Sciatic nerve (tissue), 2 donors: ENCODE measurements around the gene XPO6. TPM values are rescaled to one million over a fixed set of nuclear protein-coding genes. Genes with fewer than 3 reads are reported as not detected.
"Not testable (repeated sequence)": the region's sequence is repeated elsewhere in the genome, so short reads cannot be mapped to it uniquely, and the experiment has no call there.

Experiments
- ATAC-seq: fragments of 200-7000 bp; cut with Tn5 transposase; one replicate; pipeline ENCODE4 v1.9.1; 2020; ENCODE audit warnings: mild to moderate bottlenecking, moderate library complexity
- DNase-seq: peaks from one replicate; pipeline ENCODE4 v3.0.0-alpha.2; 2020; ENCODE audit warnings: low spot score
- intact Hi-C: fragments of 100-400 bp; cut with DNase I; formaldehyde crosslinking; loops from one replicate; pipeline ENCODE4 v1.14.2; 2022
- total RNA-seq: library from RNA; stranded (reverse); fragmentation: NEBNext Ultra II Directional; extraction: Animal tissue kit (Norgen Biotek cat#: 25700); gene quantifications from one replicate; pipeline ENCODE4 v1.2.1, GENCODE V29; 2021
- donor health status: DM: no; HTN: no; CAD: no.
- donor health status: DM: no; HTN: no; CAD: no.

Gene XPO6
- total RNA-seq, 1 donor from 2014 or later, result 120 TPM

DNA sequence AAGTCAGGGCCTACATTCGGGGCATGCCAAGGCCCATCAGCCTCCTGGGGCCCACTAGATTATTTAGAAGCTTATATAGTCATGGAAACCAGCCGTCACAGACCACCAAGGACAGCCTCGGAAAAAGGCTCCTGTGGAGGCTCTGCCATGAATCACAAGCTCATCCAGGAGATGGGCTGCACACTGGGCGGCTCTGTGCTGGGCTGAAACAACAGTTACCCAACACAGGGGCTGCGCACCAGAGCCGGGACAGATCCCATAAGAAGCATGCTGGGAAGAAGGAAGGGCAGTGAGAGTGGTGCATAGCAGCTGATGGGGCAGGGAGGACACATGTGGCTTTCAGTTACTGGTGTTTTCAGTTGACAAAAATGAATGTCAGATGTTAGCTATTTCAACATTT lies 80.6 kb downstream of the XPO6 start:
- ATAC-seq (peak; percentile 18), DNase-seq (no peak)

DNA sequence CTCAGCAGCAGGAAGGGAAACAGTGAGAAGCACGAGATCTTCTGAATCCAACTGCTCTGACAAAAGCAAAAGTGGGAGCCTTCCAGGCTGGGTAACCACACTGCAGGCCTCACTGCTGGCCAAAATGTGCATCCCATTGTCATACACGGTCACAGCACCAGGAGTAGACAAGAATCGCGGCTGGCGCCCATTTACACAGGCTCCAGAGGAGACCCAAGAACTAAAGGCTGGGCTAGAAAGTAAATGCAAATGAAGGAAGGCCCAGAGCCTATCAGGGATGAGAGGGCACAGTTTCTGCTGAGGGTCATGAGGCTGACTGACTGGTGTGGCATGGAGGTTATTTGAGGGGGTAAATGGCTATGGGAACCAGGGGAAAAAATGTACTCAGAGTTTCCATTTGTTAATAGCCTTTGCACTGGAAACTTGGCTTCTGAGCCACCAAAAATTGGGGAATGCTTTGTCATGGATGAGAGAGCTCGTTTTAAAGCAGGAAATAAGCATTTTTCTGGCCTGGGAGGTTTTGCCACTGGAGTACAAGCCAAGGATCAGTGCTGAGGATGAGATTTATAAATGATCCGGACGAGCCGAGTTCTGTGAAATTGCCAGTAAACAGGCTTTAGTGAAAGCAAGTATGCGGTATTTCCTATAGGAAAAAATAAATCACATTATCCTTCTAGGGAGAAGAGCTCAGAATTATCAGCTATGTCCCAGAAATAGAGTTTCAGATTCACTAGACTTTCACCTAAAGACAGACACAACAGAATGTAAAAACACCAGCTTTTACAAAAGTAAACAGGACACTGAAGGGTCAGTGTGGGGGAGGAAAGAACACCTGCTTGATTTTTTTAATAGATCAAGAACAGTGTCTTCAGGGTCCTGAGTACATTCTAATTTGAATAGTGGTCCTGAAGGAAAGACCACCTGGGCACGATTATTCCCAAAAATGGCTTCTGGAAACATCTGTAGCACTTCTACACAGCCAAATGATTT lies 81.4 kb downstream of the XPO6 start:
- ATAC-seq, result peak; percentile 76
- no peak for DNase-seq
- intact Hi-C loops, result no loop called here

More for the DNA sequence above, 80.6 kb downstream of the XPO6 start:
- intact Hi-C loops, result no loop called here

DNA sequence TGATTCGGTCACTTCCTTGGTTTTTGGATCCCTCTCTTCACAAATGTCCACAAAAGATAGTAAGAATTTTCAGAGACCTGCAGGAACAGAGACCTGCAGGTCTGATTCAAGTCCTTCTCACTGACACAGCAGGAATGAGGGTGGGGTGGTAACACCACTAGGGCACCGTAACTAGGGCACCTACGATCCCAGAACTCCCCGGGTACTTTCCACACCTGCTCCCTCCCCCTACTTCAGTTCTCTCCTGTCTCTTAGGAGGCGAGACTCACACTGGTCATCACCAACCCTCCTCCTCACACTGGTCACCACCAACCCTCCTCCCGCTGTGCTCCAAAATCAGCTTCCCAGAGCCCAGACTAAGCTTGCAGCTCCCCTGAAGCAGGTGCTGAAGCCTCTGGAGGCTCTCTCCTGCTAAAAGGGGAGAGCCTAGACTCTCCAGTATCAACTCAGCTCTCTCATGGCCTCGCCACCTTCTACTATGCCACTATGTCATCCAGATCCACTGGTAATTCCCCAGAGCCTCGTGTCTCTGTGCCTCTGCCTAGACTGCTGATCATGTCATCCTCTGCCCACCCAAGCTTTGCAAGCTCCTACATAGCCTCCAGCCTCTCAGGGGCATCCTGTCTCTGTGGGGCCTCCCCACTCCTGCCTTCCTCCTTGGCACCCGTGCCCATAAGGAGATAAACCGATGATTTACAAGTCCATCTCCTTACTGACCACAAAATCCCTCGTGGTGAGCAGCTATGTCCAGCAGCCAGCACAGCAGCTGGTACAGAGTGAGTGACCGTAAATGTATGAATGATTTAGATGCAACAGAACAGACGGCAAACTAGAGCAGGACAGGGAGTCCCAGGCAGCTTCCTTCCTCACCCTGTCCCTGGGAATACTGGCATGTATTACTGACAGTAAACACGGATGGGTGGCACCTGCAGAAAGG lies 84.8 kb downstream of the XPO6 start:
- no peak for DNase-seq
- ATAC-seq, result no peak
- intact Hi-C loops, result no loop called here

DNA sequence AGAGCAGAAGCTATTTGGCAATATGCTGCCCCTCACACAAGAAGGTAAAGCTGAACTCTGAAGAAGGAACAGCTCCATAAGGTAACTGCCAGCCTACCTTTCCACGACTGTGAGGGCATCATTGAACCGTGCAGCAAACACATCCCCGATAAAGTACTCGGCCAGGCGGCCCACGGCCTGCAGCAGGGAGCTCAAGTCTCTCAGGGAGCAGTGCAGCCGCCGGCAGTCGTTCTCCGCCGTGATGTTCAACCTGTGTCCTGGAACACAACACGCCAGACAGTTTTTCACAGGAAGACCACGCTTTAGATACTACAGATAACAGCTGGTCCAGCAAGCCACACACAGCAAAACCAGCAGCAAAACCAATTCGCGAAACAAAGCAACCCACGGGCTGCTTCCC lies 86.2 kb downstream of the XPO6 start:
- intact Hi-C loops, result no loop called here
- ATAC-seq (no peak), DNase-seq (no peak)

DNA sequence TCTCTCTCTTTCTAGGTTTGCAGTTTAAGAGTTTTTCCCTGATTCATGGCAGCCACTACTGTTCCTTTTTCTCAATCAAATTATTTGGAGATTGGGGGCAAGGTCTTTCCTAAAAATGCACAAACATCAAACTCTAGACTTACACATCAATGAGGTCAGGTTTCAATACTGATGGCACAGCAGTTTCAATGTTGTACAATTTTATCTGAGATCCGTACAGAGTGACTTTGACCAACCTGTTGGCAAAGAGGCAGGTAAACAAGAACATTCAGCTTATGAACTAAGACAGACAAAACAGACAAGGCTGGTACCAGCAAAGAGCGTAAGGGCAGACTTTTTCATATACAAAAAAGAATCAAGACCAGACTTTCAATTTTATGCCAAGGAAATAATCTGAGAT lies 90.2 kb downstream of the XPO6 start:
- no peak for ATAC-seq
- intact Hi-C loops, result no loop called here
- DNase-seq, result no peak

DNA sequence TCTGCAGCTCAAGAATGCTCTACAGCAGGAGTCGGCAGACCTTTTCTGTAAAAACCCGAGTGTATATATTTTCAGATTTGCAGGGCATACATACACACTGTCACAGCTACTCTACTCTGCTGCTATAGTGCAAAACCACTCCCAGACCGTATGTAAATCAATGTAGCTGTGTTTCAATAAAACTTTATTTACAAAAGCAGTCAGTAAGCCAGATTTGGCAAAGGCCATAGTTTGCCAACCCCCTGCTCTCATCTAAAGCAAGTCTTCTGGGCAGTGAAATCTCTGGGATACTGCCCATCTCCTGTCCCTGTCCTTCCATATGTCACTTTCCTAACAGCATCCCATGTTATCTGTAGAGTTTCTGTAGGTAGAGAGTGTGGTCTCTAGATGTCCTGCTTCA lies 91.0 kb downstream of the XPO6 start:
- intact Hi-C loops, result no loop called here
- DNase-seq (no peak), ATAC-seq (no peak)

DNA sequence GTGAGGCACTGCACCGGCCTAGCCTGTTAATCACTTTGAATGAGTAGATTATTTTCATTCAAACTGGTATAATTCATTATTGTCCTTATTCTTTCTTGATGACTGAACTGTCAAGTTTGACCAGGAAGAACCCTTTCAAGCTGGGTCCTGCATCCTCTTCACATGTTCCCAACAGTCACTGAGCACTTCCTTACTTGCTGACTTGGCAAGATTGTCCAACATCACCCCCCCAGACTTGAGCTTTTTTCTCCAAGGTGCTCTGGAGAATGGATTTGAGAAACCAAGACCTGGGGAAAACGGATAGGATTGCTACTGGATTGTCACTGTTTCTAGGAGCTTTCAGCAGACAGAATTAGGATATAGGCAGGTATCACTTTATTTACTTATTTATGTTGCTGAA lies 93.1 kb downstream of the XPO6 start:
- intact Hi-C loops, result no loop called here
- DNase-seq (no peak), ATAC-seq (no peak)

DNA sequence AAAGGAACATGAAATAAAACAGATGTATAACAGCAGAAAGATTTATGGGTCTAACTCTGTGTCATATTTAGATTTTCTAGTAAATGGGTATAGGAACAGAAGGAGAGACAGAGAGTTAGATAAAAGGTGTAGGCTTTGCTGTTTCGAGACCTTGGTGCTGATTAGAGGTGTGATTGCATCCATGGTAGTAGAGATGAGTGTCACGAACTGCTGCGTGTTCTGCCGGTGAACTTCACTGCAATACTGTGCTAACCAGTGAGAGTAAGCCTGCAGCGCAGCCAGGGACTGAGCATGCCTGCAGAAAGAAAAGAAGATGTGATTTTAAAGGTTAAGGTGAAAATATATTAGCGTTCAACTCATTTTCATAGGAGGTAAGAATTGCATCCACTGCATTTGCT lies 94.6 kb downstream of the XPO6 start:
- DNase-seq (no peak), ATAC-seq (no peak)
- intact Hi-C loops, result no loop called here

DNA sequence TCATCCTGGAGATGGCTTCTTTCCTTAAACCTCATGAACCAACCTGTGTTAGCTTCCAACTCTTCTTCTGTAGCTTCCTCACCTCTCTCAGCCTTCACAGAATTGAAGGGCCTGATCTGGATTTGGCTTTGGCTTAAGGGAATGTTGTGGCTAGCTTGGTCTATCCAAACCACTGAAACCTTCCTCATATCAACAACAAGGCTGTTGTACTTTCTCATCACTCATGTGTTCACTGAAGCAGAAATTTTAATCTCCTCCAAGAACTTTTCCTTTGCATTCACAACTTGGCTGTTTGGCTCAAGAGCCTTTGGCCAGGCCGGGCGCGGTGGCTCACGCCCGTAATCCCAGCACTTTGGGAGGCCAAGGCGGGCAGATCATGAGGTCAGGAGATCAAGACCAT lies 95.9 kb downstream of the XPO6 start:
- intact Hi-C loops, DNase-seq: not testable (repeated sequence)

DNA sequence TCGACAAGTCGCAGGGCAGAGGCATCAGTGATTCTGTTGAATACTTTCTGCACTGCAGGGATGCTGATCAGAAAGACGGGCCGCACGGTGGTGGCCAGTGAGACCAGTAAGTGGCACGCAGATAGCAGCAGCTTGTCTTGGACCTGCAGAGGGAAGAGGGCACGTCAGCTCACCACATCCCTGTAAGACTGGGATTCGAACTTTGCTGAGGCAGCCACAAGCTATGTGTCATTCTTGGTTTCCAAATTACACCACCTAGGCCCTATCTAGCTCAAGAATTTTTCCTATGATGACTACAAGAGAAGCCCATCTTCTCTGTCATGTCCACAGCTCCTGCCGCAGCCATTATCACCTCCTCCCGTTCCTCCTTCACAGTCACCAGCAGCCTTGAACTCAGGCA lies 98.9 kb downstream of the XPO6 start:
- ATAC-seq (no peak), DNase-seq (no peak)
- intact Hi-C loops, result no loop called here

More for the DNA sequence above, 95.9 kb downstream of the XPO6 start:
- not testable (repeated sequence) for ATAC-seq

DNA sequence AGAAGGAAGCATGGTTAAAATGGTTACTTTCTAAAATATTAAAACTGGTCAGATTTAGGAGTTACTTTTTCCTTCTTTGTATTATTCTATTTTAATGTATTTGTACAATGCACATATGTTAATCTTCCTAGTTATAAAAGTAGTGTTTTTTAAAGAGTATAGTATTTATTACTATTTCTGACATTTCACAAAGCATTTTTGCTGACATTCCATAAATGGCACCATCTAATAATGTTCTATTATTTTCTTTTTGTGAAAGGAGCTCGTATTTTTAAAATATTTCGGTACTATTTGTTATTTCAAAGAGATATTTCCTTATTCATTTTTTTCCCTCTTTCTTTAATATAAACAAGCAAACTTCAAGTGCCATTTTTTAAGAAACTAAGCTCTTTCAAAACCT lies 100.8 kb downstream of the XPO6 start:
- ATAC-seq, result no peak
- intact Hi-C loops, result no loop called here
- no peak for DNase-seq

DNA sequence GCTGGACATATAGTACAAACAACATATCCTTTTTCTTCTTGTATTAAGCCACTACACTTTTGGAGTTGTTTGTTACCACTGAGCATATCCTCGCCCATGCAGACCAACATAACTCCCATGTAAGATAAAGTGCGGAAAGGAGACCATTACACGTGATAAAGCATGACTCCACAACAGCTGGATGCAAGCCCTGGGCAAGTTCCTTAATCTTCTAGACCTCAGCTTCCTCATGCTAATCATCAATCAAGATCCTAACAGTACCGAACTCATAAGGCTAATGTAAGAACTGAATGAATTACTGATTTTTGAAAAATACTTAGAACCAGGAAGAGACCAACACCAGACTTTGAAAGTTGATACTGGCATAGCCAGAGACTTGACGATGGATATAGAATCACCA lies 101.3 kb downstream of the XPO6 start:
- intact Hi-C loops, result no loop called here
- DNase-seq (no peak), ATAC-seq (peak; percentile 65)

DNA sequence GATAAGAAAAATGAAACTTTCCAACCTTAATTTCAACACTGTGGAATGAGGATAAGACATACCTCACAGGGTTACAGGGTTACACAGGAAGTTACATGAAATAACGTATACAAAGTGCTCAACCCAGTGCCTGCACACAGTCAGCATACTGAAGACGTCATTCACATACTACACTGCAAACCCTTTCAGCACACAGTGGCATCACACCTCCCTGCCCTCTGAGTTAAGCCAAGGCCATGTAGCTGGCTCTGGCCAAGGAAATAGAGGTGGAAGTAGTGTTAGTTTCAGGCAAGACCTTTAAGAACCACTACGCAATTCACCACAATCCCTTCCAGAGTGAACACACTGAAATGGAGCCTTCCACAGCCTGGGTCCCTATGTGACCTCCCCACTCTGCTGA lies 101.7 kb downstream of the XPO6 start:
- ATAC-seq (no peak), DNase-seq (no peak)
- intact Hi-C loops, result no loop called here

DNA sequence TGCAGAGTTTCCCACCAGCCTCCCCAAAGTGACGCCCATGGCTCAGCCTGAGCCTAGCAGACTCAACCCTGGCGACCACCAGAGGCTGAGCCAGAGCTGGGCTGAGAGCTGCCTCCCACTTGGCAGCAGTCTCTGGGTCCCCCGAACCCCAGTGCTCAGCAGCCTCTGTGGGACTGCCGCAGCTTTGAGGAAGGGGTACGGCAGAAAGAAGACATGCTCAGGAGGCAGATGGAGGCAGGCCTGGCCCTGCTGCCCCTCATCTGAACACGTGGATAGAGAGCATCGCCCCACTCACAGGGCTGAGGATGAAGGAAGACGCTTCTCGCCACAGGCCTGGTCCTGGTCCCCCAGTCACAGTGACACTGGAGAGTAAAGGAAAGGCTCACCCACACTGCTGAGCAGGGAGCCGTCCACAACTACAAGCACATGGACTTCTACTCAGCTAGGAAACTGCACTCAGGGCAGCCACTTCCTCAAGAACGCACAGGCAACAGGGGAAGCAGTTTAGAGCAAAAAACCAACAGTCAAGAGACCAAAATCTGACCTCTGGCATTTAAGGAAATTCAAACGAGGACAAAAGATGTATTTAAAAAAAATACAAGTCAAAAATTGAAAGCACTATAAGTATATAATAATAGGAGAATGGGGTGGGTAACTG lies 103.0 kb downstream of the XPO6 start:
- intact Hi-C loops, result no loop called here
- ATAC-seq (peak; percentile 36), DNase-seq (no peak)

DNA sequence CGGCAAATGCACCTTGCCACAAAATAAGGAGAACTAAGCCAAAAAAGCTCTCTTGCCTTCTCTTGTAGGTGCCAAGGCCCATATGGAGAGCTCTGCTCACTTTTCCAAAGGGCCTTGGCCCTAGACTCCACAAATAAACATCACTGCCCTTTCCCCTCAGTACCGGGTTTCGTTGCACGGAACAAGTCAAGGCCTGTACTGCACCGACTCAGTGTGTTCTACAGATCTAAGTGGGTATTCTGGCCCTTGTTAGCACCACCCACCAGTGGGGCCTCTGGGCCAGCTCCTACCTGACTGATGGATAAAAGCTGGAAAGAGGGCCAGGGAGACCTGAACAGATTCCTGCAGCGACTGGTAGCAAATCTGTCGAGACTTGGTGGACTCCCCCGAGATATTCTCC lies 104.5 kb downstream of the XPO6 start:
- DNase-seq (no peak), ATAC-seq (no peak)
- intact Hi-C loops, result no loop called here

DNA sequence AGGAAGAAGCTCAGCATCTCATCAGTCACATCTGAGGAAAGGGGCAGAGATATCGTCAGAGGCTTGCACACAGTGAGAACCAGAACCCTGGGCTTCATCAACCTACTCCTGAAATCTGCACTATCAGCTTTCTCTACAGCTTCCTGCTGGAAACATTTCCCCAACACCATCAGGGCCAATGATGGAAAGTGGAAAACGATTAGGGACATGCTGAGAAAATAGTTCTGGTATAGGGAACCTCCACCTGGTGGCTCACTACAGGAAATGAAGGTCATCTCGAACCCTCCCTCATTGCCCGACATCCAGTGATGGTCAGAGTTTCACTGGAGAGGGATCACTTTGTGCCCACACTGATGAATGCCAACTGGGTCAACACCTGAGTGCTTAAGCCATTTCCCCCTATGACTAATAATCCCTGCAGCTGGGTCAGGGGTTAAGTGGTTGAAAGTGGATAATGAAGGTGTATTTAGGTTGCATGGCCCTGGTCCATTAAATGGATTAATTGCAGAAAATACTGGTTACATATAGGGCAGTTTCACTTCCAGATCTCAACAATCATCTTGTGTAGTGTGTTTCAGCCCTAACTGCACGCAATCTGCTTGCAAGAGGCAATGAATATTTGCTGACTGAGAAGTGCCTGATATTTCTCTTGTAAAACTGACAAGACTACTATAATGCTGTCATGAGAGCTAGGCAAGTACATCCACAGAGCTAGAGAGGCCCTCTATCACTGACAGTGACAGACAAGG lies 105.1 kb downstream of the XPO6 start:
- ATAC-seq (no peak), DNase-seq (peak; percentile 2)
- intact Hi-C loops, result no loop called here

DNA sequence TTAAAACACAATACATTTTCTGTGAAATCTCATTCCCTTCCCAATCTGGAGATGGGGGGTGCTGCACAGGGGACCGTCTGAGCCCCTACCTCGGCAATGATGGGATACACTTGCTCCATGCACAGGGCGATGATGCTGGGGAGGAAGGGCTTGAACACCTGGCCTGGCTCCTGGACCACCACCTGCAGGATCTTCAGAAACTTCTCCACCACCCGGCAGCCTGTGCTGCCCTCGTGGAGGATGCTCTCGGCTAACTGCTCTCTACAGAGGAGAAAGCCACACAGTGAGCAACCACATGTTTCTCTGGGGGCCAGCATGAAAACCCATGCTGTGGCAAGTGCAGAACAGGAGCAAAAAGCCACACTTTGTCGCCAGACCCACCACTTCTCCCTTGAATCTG lies 105.8 kb downstream of the XPO6 start:
- ATAC-seq, result no peak
- intact Hi-C loops, result no loop called here
- DNase-seq, result peak; percentile 14

DNA sequence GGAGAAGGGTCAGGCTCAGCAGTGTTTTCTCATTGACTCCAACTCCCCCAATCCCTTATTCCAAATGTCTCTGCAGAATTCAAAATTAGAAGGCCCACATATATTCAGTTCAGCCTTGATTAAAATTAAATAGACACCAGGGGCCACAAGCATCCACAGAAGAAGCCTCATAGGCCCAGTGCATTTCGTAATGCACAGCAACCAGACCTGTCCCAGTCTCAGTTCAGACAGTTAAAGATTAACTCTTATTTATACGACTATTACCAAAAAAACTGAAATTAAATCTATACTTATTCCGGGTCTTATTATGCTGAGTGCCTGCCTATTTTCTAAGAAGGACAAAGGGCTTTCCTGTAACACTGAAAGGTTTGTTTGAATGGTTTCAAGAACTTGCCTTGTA lies 106.5 kb downstream of the XPO6 start:
- intact Hi-C loops, result no loop called here
- no peak for ATAC-seq
- DNase-seq, result peak; percentile 1

DNA sequence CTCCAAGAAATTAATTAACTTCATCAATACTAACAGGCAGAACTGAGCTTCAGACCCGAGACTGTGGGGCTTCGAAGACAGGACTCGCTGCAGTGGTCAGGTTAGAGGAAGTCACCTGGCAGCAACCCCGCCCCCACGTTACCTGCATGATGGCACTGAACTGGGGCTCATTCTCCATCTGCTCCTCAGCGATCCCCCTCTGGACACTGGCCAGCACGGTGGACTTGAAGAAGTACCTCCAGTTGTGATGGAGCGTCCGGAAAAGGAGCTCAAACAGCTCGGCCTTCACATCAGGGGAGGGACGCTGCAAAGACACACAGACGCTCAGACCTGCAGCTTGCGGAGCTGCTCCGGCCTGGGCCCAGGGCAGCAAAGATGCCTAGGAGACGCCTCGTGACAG lies 107.4 kb downstream of the XPO6 start:
- intact Hi-C loops, result no loop called here
- no peak for ATAC-seq
- peak; percentile 61 for DNase-seq
